Activated T-cell treated with anti-CD3 and anti-CD28 coated beads, Interleukin-2, amount 50 U/mL, for 72 hours (primary cell): ENCODE measurements around the gene RHOT2. TPM values are rescaled to one million over a fixed set of nuclear protein-coding genes. Genes with fewer than 3 reads are reported as not detected.
A peak's percentile ranks its signal among the peaks of the same experiment; 100 is the strongest.

Experiments
- ATAC-seq, 2 donors: fragments of 150-1000 bp; cut with Tn5 transposase; replicated peaks in 1 of 2; 2 replicates each; pipeline ENCODE4 v1.10.0; 2021; ENCODE audit warnings: moderate library complexity in 2 of 2, mild to moderate bottlenecking in 1 of 2
- DNase-seq, 2 donors: peaks; one replicate each; pipeline ENCODE4 v3.0.0; 2021 to 2022; ENCODE audit warnings: mixed read lengths in 1 of 2
- H3K27ac Mint-ChIP-seq: one replicate; pipeline ENCODE4 v1.8.0; 2022; ENCODE audit warnings: mild to moderate bottlenecking, moderate library complexity, mixed read lengths
- H3K27me3 Mint-ChIP-seq: one replicate; pipeline ENCODE4 v1.8.0; 2022; ENCODE audit warnings: low read depth, mixed read lengths
- H3K36me3 Mint-ChIP-seq, 2 donors: one replicate each; pipeline ENCODE4 v1.8.0; 2022; ENCODE audit warnings: mixed read lengths in 2 of 2, mild to moderate bottlenecking in 1 of 2; ENCODE audit not compliant: insufficient read depth in 2 of 2
- H3K4me1 Mint-ChIP-seq: one replicate; pipeline ENCODE4 v1.8.0; 2022; ENCODE audit warnings: low read depth, mixed read lengths
- H3K4me3 Mint-ChIP-seq, 2 donors: one replicate each; pipeline ENCODE4 v1.8.0; 2022; ENCODE audit warnings: mild to moderate bottlenecking in 2 of 2, mixed read lengths in 2 of 2, moderate library complexity in 2 of 2
- H3K9me3 Mint-ChIP-seq, 2 donors: one replicate each; pipeline ENCODE4 v1.8.0; 2022; ENCODE audit warnings: mixed read lengths in 2 of 2
- total RNA-seq, 2 donors: library from RNA; stranded (reverse); gene quantifications; one replicate each; pipeline ENCODE4 v1.2.3, GENCODE V29; 2022

RHOT2 gene
- total RNA-seq, 2 donors from 2014 or later: 110 to 115 TPM

GRCh38 chr16:628321-629061 is 39.4 kb upstream of the RHOT2 start:
- DNase-seq: no peak
- no peaks in the 10 kb centered on the region for H3K9me3 Mint-ChIP-seq

GRCh38 chr16:629185-629832 is 38.6 kb upstream of the RHOT2 start:
- Mint-ChIP-seq H3K27ac (no peak overlapping the region), H3K27me3 (no peaks in the 10 kb centered on the region), H3K4me1 (no peaks in the 10 kb centered on the region), H3K9me3 (no peaks in the 10 kb centered on the region), H3K36me3 (no peaks in the 10 kb centered on the region), H3K4me3 (no peak overlapping the region)
- ATAC-seq (no peak), DNase-seq (no peak)

More at GRCh38 chr16:628321-629061, 39.4 kb upstream of the RHOT2 start:
- ATAC-seq: no peak
- Mint-ChIP-seq H3K4me3 (no peak overlapping the region), H3K4me1 (no peaks in the 10 kb centered on the region), H3K27me3 (no peaks in the 10 kb centered on the region), H3K27ac (no peak overlapping the region), H3K36me3 (no peaks in the 10 kb centered on the region)

- no peak overlapping the region for H3K4me3 Mint-ChIP-seq
- no peaks in the 10 kb centered on the region for H3K36me3 Mint-ChIP-seq
- no peak for ATAC-seq
- no peaks in the 10 kb centered on the region for H3K9me3 Mint-ChIP-seq
- DNase-seq: no peak
- H3K27me3 Mint-ChIP-seq: no peaks in the 10 kb centered on the region
- no peak overlapping the region for H3K27ac Mint-ChIP-seq
- peaks cover 4% of the 10 kb centered on the region for H3K4me1 Mint-ChIP-seq
Measured at GRCh38 chr16:629833-630248, 38.1 kb upstream of the RHOT2 start.

- H3K27ac Mint-ChIP-seq: no peak overlapping the region
- no peak overlapping the region for H3K4me3 Mint-ChIP-seq
- H3K27me3 Mint-ChIP-seq: no peaks in the 10 kb centered on the region
- H3K36me3 Mint-ChIP-seq: no peaks in the 10 kb centered on the region
- H3K9me3 Mint-ChIP-seq: no peaks in the 10 kb centered on the region
- H3K4me1 Mint-ChIP-seq: peaks cover 5% of the 10 kb centered on the region
- ATAC-seq (no peak), DNase-seq (no peak)
Measured at GRCh38 chr16:630249-630814, 37.6 kb upstream of the RHOT2 start.

GRCh38 chr16:630815-631405 is 37.0 kb upstream of the RHOT2 start, which contains the start of gene WFIKKN1:
Gene WFIKKN1, plus strand, starts transcription at chr16:630985. Its CDS starts 269 bp downstream, at chr16:631254.
- Mint-ChIP-seq H3K36me3 (no peaks in the 10 kb centered on the region), H3K27me3 (no peaks in the 10 kb centered on the region), H3K4me3 (no peak within 1 kb of the TSS), H3K9me3 (no peaks in the 10 kb centered on the region), H3K4me1 (peaks cover 5% of the 10 kb centered on the region), H3K27ac (no peak within 1 kb of the TSS)
- ATAC-seq (no peak), DNase-seq (no peak)

GRCh38 chr16:631808-632358 is 36.0 kb upstream of the RHOT2 start:
- no peak for DNase-seq

GRCh38 chr16:632486-633335 is 35.2 kb upstream of the RHOT2 start:
- Mint-ChIP-seq H3K27ac (no peak overlapping the region), H3K27me3 (no peaks in the 10 kb centered on the region), H3K4me3 (no peak overlapping the region), H3K9me3 (no peaks in the 10 kb centered on the region), H3K4me1 (peaks cover 11% of the 10 kb centered on the region), H3K36me3 (no peaks in the 10 kb centered on the region)
- ATAC-seq: no peak
- DNase-seq: no peak

More at GRCh38 chr16:631808-632358, 36.0 kb upstream of the RHOT2 start:
- no peaks in the 10 kb centered on the region for H3K27me3 Mint-ChIP-seq
- no peaks in the 10 kb centered on the region for H3K36me3 Mint-ChIP-seq
- no peak for ATAC-seq
- peaks cover 11% of the 10 kb centered on the region for H3K4me1 Mint-ChIP-seq
- H3K9me3 Mint-ChIP-seq: no peaks in the 10 kb centered on the region
- no peak overlapping the region for H3K4me3 Mint-ChIP-seq
- H3K27ac Mint-ChIP-seq: no peak overlapping the region

GRCh38 chr16:633336-634050 is 34.4 kb upstream of the RHOT2 start:
- no peaks in the 10 kb centered on the region for H3K27me3 Mint-ChIP-seq
- H3K27ac Mint-ChIP-seq: no peak overlapping the region
- no peaks in the 10 kb centered on the region for H3K9me3 Mint-ChIP-seq
- no peak for DNase-seq
- peaks cover 11% of the 10 kb centered on the region for H3K4me1 Mint-ChIP-seq
- no peak overlapping the region for H3K4me3 Mint-ChIP-seq
- no peak for ATAC-seq
- H3K36me3 Mint-ChIP-seq: no peaks in the 10 kb centered on the region

GRCh38 chr16:634051-634670 is 33.8 kb upstream of the RHOT2 start:
- Mint-ChIP-seq H3K4me3 (peak overlapping the region; percentile 51 to 99), H3K9me3 (no peaks in the 10 kb centered on the region), H3K27ac (no peak overlapping the region), H3K27me3 (no peaks in the 10 kb centered on the region), H3K36me3 (no peaks in the 10 kb centered on the region), H3K4me1 (peaks cover 15% of the 10 kb centered on the region)
- DNase-seq (no peak), ATAC-seq (no peak)

GRCh38 chr16:634996-635395 is 32.9 kb upstream of the RHOT2 start:
- DNase-seq (no peak), ATAC-seq (no peak)
- Mint-ChIP-seq H3K9me3 (no peaks in the 10 kb centered on the region), H3K4me1 (peaks cover 17% of the 10 kb centered on the region), H3K27me3 (no peaks in the 10 kb centered on the region), H3K4me3 (peak overlapping the region; percentile 65 to 99), H3K36me3 (no peaks in the 10 kb centered on the region), H3K27ac (no peak overlapping the region)

GRCh38 chr16:635573-636205 is 32.2 kb upstream of the RHOT2 start:
- Mint-ChIP-seq H3K4me1 (peaks cover 17% of the 10 kb centered on the region), H3K27ac (no peak overlapping the region), H3K9me3 (no peaks in the 10 kb centered on the region), H3K27me3 (no peaks in the 10 kb centered on the region), H3K4me3 (peak overlapping the region; percentile 99), H3K36me3 (no peaks in the 10 kb centered on the region)
- DNase-seq: no peak
- ATAC-seq: peak; percentile 1 to 7
